A549 (cell line): ENCODE measurements around the gene KCNG2. TPM values are rescaled to one million over a fixed set of nuclear protein-coding genes. Genes with fewer than 3 reads are reported as not detected.

ENCODE experiments used
- ATAC-seq, 2 experiments: fragments of 200-7000 bp in 1 of 2; fragments of >200 bp in 1 of 2; cut with Nextera tagmentation in 1 of 2; cut with Tn5 transposase in 1 of 2; 3 replicates each; pipeline versions ENCODE4 v1.8.0 to v1.9.1; 2018 to 2020; ENCODE audit warnings: mild to moderate bottlenecking in 1 of 2, moderate library complexity in 1 of 2
- CTCF ChIA-PET: fragments of 300-600 bp; sonication (Branson Sonifier 250); formaldehyde crosslinking; extraction: SDS; loops from one replicate; lab custom pipeline; 2021; ENCODE audit warnings: antibody characterized with exemption, inconsistent platforms; lab: Yijun Ruan, JAX
- POLR2A ChIA-PET: fragments of 350-600 bp; formaldehyde crosslinking; extraction: SDS; loops from one replicate; lab custom pipeline; 2021; ENCODE audit warnings: antibody characterized with exemption, inconsistent platforms; lab: Yijun Ruan, JAX
- DNase-seq, 2 experiments: peaks; one replicate each; pipeline versions ENCODE4 v3.0.0 to v3.0.0-alpha.2; 2011 to 2016; ENCODE audit warnings: low read depth in 1 of 2, low spot score in 1 of 2
- FAIRE-seq: peaks from 2 replicates; lab custom pipeline; 2011; peaks lifted over from hg19 to GRCh38; lab: Jason Lieb, UNC
- H3K27ac ChIP-seq, 2 experiments: fragments of >200 bp; sonication (Bioruptor Twin); formaldehyde crosslinking; 3 replicates each; pipeline ENCODE4 v1.5.1; 2016 to 2017
- H3K4me1 ChIP-seq: fragments of >200 bp; sonication (Bioruptor Twin); formaldehyde crosslinking; 3 replicates; pipeline ENCODE4 v1.6.1; 2016
- H3K4me2 ChIP-seq: fragments of >200 bp; sonication (Bioruptor Twin); formaldehyde crosslinking; 3 replicates; pipeline ENCODE4 v1.6.1; 2016
- H3K4me3 ChIP-seq: fragments of >200 bp; sonication (Bioruptor Twin); formaldehyde crosslinking; 3 replicates; pipeline ENCODE4 v1.5.1; 2016
- H3K9me3 ChIP-seq: fragments of >200 bp; sonication (Bioruptor Twin); formaldehyde crosslinking; 3 replicates; pipeline ENCODE4 v1.6.1; 2016
- ATOH8 ChIP-seq: fragments of 250-450 bp; sonication (Bioruptor Pico); IDR thresholded peaks from 2 replicates; pipeline ENCODE4 v1.5.0; 2020; ENCODE audit warnings: low read depth, mild to moderate bottlenecking, moderate library complexity
- CBX8 ChIP-seq: fragments of 200-600 bp; sonication (generic); IDR thresholded peaks from 2 replicates; pipeline ENCODE4 v1.6.1; 2016
- CHD4 ChIP-seq: fragments of 200-600 bp; sonication (generic); IDR thresholded peaks from 2 replicates; pipeline ENCODE4 v1.6.1; 2016; ENCODE audit warnings: antibody characterized with exemption, mild to moderate bottlenecking, borderline replicate concordance
- EHF ChIP-seq: fragments of 250-450 bp; sonication (Bioruptor Pico); IDR thresholded peaks from 2 replicates; pipeline ENCODE4 v1.5.0; 2020; ENCODE audit warnings: mild to moderate bottlenecking
- EHMT2 ChIP-seq: fragments of 200-600 bp; sonication (generic); IDR thresholded peaks from 2 replicates; pipeline ENCODE4 v1.6.1; 2016; ENCODE audit warnings: antibody characterized with exemption, low read depth, mild to moderate bottlenecking, moderate library complexity
- ELK1 ChIP-seq: fragments of 150-350 bp; IDR thresholded peaks from 2 replicates; pipeline ENCODE4 v1.6.1; 2014; ENCODE audit warnings: low read depth, mild to moderate bottlenecking, low read length
- ESRRA ChIP-seq: fragments of 150-350 bp; IDR thresholded peaks from 2 replicates; pipeline ENCODE4 v1.6.1; 2014; ENCODE audit warnings: mild to moderate bottlenecking, low read length, borderline replicate concordance
- FOSL2 ChIP-seq, 2 experiments: fragments of 450-650 bp in 1 of 2; fragments of >200 bp in 1 of 2; sonication (Bioruptor Twin) in 1 of 2; formaldehyde crosslinking; IDR thresholded peaks; 2 replicates each; pipeline versions ENCODE4 v1.5.0 to v1.6.1; 2016 to 2020; ENCODE audit warnings: mild to moderate bottlenecking in 1 of 2, moderate library complexity in 1 of 2
- FOXS1 ChIP-seq: fragments of 250-450 bp; sonication (Bioruptor Pico); IDR thresholded peaks from 2 replicates; pipeline ENCODE4 v1.5.0; 2020; ENCODE audit warnings: mild to moderate bottlenecking, moderate library complexity
- GATA3 ChIP-seq: IDR thresholded peaks from 2 replicates; pipeline ENCODE4 v1.6.1; 2012; ENCODE audit warnings: borderline replicate concordance
- HDAC2 ChIP-seq: fragments of 200-600 bp; sonication (generic); IDR thresholded peaks from 2 replicates; pipeline ENCODE4 v1.6.1; 2016
- HES2 ChIP-seq: fragments of >200 bp; sonication (Bioruptor Twin); formaldehyde crosslinking; IDR thresholded peaks from 2 replicates; pipeline ENCODE4 v1.6.1; 2016
- HOXA7 ChIP-seq: fragments of 250-450 bp; sonication (Bioruptor Pico); IDR thresholded peaks from 2 replicates; pipeline ENCODE4 v1.5.0; 2020; ENCODE audit warnings: mild to moderate bottlenecking, moderate library complexity
- HOXB13 ChIP-seq: fragments of 250-450 bp; sonication (Bioruptor Pico); IDR thresholded peaks from 2 replicates; pipeline ENCODE4 v1.5.0; 2020; ENCODE audit warnings: low read depth, mild to moderate bottlenecking, moderate library complexity
- HOXB5 ChIP-seq: fragments of 250-450 bp; sonication (Bioruptor Pico); IDR thresholded peaks from 2 replicates; pipeline ENCODE4 v1.5.0; 2020; ENCODE audit warnings: mild to moderate bottlenecking, moderate library complexity
- KDM1A ChIP-seq: fragments of 200-600 bp; sonication (generic); IDR thresholded peaks from 2 replicates; pipeline ENCODE4 v1.6.1; 2016; ENCODE audit warnings: low read depth, mild to moderate bottlenecking
- KDM5A ChIP-seq: fragments of 200-600 bp; sonication (generic); IDR thresholded peaks from 2 replicates; pipeline ENCODE4 v1.6.1; 2016; ENCODE audit warnings: antibody characterized with exemption, mild to moderate bottlenecking
- MYC ChIP-seq: IDR thresholded peaks from 2 replicates; pipeline ENCODE4 v1.6.1; 2012; ENCODE audit warnings: mild to moderate bottlenecking, inconsistent platforms, low read length, improper control_type of control experiment, borderline replicate concordance
- NFE2L2 ChIP-seq: fragments of 150-350 bp; conservative IDR thresholded peaks from 2 replicates; pipeline ENCODE4 v1.6.1; 2014; ENCODE audit warnings: low read length
- PHF8 ChIP-seq: fragments of 200-600 bp; sonication (generic); IDR thresholded peaks from 2 replicates; pipeline ENCODE4 v1.6.1; 2016; ENCODE audit warnings: low read depth, mild to moderate bottlenecking, antibody characterized with exemption, moderate library complexity, borderline replicate concordance
- POLR2A ChIP-seq: IDR thresholded peaks from 2 replicates; pipeline ENCODE4 v1.6.1; 2012; ENCODE audit warnings: mild to moderate bottlenecking, low read length
- RARB ChIP-seq: fragments of 250-450 bp; sonication (Bioruptor Pico); IDR thresholded peaks from 2 replicates; pipeline ENCODE4 v1.8.0; 2021; ENCODE audit warnings: mild to moderate bottlenecking, moderate library complexity
- RFX5 ChIP-seq: fragments of 450-650 bp; IDR thresholded peaks from 2 replicates; pipeline ENCODE4 v1.7.1; 2014; ENCODE audit warnings: antibody characterized with exemption, mild to moderate bottlenecking, moderate library complexity
- SREBF2 ChIP-seq: fragments of 450-650 bp; IDR thresholded peaks from 2 replicates; pipeline ENCODE4 v1.6.1; 2014; ENCODE audit warnings: mild to moderate bottlenecking, moderate library complexity
- ZC3H11A ChIP-seq: fragments of 450-650 bp; IDR thresholded peaks from 2 replicates; pipeline ENCODE4 v1.6.1; 2014; ENCODE audit warnings: antibody characterized with exemption, mild to moderate bottlenecking
- WGBS: methylation state at CpG from one replicate; pipeline ENCODE4 v1.1.6; 2017; ENCODE audit errors: missing lambda C conversion rate; 5-methylcytosine and 5-hydroxymethylcytosine counted together
- polyA plus RNA-seq, 4 experiments: library from polyadenylated mRNA; depleted of rRNA in 3 of 4; stranded (reverse); fragments of >200 nt; fragmentation: RNase III in 1 of 4; extraction: RNeasy Plus Mini Kit Qiagen cat#74134 plus additional on column Dnase treatment in 1 of 4; gene quantifications; 2 replicates in 3 of 4; 3 replicates in 1 of 4; pipeline ENCODE4 v1.2.3, GENCODE V29; 2011 to 2017
- TF ChIP-seq, protein P1 (sequence below): fragments of 250-450 bp; sonication (Bioruptor Pico); IDR thresholded peaks from 2 replicates; pipeline ENCODE4 v1.5.0; 2021; ENCODE audit warnings: mild to moderate bottlenecking, moderate library complexity, borderline replicate concordance
- TF ChIP-seq, protein P2 (sequence below): fragments of >200 bp; sonication (Bioruptor Twin); formaldehyde crosslinking; IDR thresholded peaks from 3 replicates; pipeline ENCODE4 v1.6.1; 2016

Gene KCNG2
- polyA plus RNA-seq, 2 of the 4 experiments (the other 2 are of a cell fraction) = not detected

DNA sequence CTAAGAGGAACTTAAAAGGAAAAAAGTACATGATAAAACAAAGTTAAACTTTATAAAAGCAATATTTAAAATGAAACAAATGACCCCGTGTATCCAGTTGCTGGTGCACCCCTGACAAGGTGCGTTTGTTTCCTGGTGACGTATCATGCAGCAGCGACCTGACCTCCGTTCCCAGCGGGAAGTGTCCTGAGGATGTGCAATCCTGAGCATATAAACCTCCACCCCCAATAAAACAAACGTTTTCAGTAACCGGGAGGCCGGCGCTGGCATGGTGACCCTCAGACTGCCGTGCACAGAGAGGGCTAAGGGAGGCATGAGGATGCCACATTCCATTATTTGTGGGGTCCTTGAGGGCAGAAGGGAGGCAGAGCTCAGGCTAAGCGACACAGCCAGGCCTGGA, 138.9 kb downstream of the KCNG2 start:
- DNase-seq (no peak), ATAC-seq (no peak), FAIRE-seq (no peak)
- H3K4me1 ChIP-seq = no peaks in the 10 kb centered on the region
- ChIA-PET POLR2A (no interaction called here), CTCF (no interaction called here)
- no peak overlapping the region for H3K4me3 ChIP-seq
- H3K27ac ChIP-seq = no peak overlapping the region
- peaks cover 13% of the 10 kb centered on the region; the same call in 1 of the 3 replicates for H3K9me3 ChIP-seq
- H3K4me2 ChIP-seq = no peak overlapping the region
- TF ChIP-seq ELK1 (no peak), MYC (no peak), KDM5A (no peak), HOXA7 (CRISPR knock-in tag) (no peak), ESRRA (no peak), RARB (CRISPR knock-in tag) (no peak), FOXS1 (CRISPR knock-in tag) (no peak), HES2 (no peak), HOXB5 (CRISPR knock-in tag) (no peak), FOSL2 (IDR thresholded peaks at IDR 0.05) (no peak), FOSL2 (CRISPR knock-in tag; IDR thresholded peaks at IDR 0.05) (no peak), SREBF2 (no peak)
- TF ChIP-seq, protein P1, sequence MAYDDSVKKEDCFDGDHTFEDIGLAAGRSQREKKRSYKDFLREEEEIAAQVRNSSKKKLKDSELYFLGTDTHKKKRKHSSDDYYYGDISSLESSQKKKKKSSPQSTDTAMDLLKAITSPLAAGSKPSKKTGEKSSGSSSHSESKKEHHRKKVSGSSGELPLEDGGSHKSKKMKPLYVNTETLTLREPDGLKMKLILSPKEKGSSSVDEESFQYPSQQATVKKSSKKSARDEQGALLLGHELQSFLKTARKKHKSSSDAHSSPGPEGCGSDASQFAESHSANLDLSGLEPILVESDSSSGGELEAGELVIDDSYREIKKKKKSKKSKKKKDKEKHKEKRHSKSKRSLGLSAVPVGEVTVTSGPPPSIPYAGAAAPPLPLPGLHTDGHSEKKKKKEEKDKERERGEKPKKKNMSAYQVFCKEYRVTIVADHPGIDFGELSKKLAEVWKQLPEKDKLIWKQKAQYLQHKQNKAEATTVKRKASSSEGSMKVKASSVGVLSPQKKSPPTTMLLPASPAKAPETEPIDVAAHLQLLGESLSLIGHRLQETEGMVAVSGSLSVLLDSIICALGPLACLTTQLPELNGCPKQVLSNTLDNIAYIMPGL (CRISPR knock-in tag) = no peak
- 89% methylated on average over 12 of the region's 12 CpGs for WGBS

DNA sequence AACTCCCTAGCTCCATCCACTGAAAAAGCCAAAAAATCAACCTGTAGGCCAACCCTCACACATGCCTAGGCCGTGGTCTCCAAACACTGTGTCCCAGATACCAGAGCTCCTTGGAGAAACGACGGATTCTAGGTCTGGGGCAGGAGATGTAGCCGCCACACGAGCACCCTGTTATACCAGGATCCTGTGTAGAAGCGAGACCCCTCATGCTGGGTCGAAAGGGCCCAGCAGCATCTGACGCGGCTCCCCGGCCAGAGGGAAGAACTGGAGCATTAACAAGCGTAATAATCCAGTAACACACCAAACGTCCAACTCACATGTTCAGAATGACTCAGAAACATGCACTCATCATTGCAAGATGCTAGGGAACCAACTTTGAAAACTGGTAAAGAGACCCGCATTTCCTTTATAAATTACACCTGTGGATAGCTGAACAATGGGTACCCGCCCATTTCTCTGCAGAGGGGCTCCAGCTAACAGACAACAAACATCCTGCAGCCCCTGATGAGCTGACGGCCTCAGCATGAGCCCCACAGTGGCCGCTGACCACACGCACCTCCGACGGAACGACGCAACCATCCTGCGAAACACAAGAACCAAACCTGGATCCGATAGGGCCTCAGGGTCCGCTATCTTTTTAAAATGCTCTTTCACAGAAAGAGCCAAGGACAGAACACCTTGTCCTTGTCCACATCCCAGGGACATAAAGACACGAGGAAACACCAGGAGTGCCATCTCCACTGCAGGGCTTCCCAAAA, 139.5 kb downstream of the KCNG2 start:
- WGBS = 92% methylated on average over 24 of the region's 25 CpGs
- ChIA-PET CTCF (interaction anchor here (1.1 kb wide), 1 partner anchor 13 kb away, joined by 3 read pairs; no protein-coding TSS in a partner anchor), POLR2A (no interaction called here)
- H3K9me3 ChIP-seq = peaks cover 13% of the 10 kb centered on the region; the same call in 1 of the 3 replicates
- no peak for DNase-seq
- no peak for FAIRE-seq
- H3K4me1 ChIP-seq = no peaks in the 10 kb centered on the region
- H3K4me3 ChIP-seq = no peak overlapping the region
- no peak for TF ChIP-seq EHMT2
- TF ChIP-seq SREBF2 = no peak
- TF ChIP-seq RARB (CRISPR knock-in tag) = no peak
- TF ChIP-seq CBX8 = no peak
- TF ChIP-seq HOXB13 (CRISPR knock-in tag) = no peak
- TF ChIP-seq CHD4 = no peak
- TF ChIP-seq, protein P2, sequence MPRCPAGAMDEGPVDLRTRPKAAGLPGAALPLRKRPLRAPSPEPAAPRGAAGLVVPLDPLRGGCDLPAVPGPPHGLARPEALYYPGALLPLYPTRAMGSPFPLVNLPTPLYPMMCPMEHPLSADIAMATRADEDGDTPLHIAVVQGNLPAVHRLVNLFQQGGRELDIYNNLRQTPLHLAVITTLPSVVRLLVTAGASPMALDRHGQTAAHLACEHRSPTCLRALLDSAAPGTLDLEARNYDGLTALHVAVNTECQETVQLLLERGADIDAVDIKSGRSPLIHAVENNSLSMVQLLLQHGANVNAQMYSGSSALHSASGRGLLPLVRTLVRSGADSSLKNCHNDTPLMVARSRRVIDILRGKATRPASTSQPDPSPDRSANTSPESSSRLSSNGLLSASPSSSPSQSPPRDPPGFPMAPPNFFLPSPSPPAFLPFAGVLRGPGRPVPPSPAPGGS = no peak
- TF ChIP-seq PHF8 = no peak
- TF ChIP-seq KDM1A = no peak
- TF ChIP-seq GATA3 = no peak
- TF ChIP-seq KDM5A = no peak
- no peak for TF ChIP-seq ELK1
- TF ChIP-seq ZC3H11A = no peak
- TF ChIP-seq RFX5 = no peak
- TF ChIP-seq EHF = no peak
- no peak for TF ChIP-seq NFE2L2
- TF ChIP-seq HDAC2 = no peak
- no peak for TF ChIP-seq ATOH8 (CRISPR knock-in tag)
- no peak for TF ChIP-seq POLR2A
- no peak for TF ChIP-seq HES2
- no peak overlapping the region for H3K4me2 ChIP-seq
- no peak for ATAC-seq
- H3K27ac ChIP-seq = no peak overlapping the region
